ENCODE results near the gene STMN3.
"Not testable (repeated sequence)": the region's sequence is repeated elsewhere in the genome, so short reads cannot be mapped to it uniquely, and the experiment has no call there.

GRCh38 chr20:63671695-63672094, 18.5 kb upstream of the STMN3 start:
- TF ChIP-seq, protein P1, sequence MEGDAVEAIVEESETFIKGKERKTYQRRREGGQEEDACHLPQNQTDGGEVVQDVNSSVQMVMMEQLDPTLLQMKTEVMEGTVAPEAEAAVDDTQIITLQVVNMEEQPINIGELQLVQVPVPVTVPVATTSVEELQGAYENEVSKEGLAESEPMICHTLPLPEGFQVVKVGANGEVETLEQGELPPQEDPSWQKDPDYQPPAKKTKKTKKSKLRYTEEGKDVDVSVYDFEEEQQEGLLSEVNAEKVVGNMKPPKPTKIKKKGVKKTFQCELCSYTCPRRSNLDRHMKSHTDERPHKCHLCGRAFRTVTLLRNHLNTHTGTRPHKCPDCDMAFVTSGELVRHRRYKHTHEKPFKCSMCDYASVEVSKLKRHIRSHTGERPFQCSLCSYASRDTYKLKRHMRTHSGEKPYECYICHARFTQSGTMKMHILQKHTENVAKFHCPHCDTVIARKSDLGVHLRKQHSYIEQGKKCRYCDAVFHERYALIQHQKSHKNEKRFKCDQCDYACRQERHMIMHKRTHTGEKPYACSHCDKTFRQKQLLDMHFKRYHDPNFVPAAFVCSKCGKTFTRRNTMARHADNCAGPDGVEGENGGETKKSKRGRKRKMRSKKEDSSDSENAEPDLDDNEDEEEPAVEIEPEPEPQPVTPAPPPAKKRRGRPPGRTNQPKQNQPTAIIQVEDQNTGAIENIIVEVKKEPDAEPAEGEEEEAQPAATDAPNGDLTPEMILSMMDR (IDR thresholded peaks at IDR 0.05 in 4 of 5, conservative IDR thresholded peaks at IDR 0.05 in 1 of 5) = not testable (repeated sequence)
- not testable (repeated sequence) for TF ChIP-seq POLR2A (IDR thresholded peaks at IDR 0.05)

Data from gastrocnemius medialis (tissue), 4 donors.